AG10803 (cell line): ENCODE results near the gene TECPR1.

Experiments
- DNase-seq: peaks from one replicate; pipeline ENCODE4 v3.0.0; 2010; ENCODE audit warnings: low read depth
- H3K4me3 ChIP-seq: 2 replicates; pipeline ENCODE4 v1.5.1; 2011; ENCODE audit warnings: mild to moderate bottlenecking, low read length, control low read depth
- CTCF ChIP-seq: conservative IDR thresholded peaks from 2 replicates; pipeline ENCODE4 v1.5.1; 2011; ENCODE audit warnings: mild to moderate bottlenecking, low read length, control low read depth, inconsistent platforms

The TECPR1 gene

GRCh38 chr7:98242934-98243333 lies 9.1 kb downstream of the TECPR1 start:
- DNase-seq: no peak
- H3K4me3 ChIP-seq: no peak overlapping the region
- no peak for TF ChIP-seq CTCF

GRCh38 chr7:98242342-98242741 lies 9.7 kb downstream of the TECPR1 start:
- H3K4me3 ChIP-seq: no peak overlapping the region
- TF ChIP-seq CTCF: no peak

GRCh38 chr7:98241674-98242241 lies 10.3 kb downstream of the TECPR1 start:
- no peak overlapping the region for H3K4me3 ChIP-seq
- TF ChIP-seq CTCF: no peak
- no peak for DNase-seq

More at GRCh38 chr7:98242342-98242741, 9.7 kb downstream of the TECPR1 start:
- no peak for DNase-seq

- no peak overlapping the region for H3K4me3 ChIP-seq
- DNase-seq: peak; percentile 15
- TF ChIP-seq CTCF: peak; percentile 62
Observed at GRCh38 chr7:98240961-98241673, 10.9 kb downstream of the TECPR1 start.

- no peak for TF ChIP-seq CTCF
- DNase-seq: no peak
Observed at GRCh38 chr7:98238976-98239375, 13.1 kb downstream of the TECPR1 start.

GRCh38 chr7:98238076-98238475 lies 14.0 kb downstream of the TECPR1 start:
- DNase-seq: no peak
- TF ChIP-seq CTCF: no peak
- no peak overlapping the region for H3K4me3 ChIP-seq

More at GRCh38 chr7:98238976-98239375, 13.1 kb downstream of the TECPR1 start:
- H3K4me3 ChIP-seq: no peak overlapping the region
